GM18499 (cell line): ENCODE measurements around the gene IL22RA1.

ENCODE experiments used
- ATAC-seq: cut with Tn5 transposase; IDR thresholded peaks from one replicate; pipeline ENCODE4 v1.9.1; 2021; ENCODE audit warnings: moderate number of reproducible peaks; ENCODE audit not compliant: insufficient read depth, unreplicated experiment

The IL22RA1 gene

DNA sequence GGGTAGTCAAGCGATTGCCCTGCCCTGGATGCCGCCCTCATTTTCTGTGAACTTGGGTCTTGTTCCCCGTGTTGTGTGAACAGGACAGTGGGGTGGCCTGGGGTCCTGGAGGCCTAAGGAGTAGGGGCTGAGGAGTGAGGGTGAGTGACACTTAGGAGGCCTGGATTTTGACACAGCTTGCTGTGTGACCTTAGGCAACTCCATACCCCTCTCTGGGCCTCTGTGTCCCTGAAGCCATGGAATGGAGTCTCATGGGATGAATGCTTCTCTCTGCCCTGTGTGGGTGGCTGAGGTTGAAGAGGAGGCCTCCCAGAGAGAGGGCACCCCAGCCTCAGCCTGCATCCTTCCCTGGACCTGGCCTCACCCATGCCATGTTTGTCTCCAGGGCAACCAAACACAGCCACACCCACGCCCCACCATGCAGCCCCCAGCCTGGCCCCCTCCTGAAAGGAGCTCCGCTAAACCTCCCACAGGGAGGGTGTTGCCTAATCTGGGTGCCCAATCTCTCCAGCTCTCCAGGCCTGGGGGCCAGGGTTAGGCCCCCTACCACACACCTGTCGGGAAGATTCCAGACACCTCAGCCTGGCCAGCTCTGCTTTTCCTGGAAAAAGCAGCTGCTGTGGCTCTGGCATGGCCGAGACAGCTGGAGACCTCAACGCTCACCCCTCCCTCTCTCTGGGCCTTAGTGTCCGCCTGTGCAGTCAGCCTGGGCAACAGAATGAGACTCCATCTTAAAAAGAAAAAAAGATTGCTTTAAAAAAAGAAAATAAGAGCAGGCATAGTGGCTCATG is 40.9 kb downstream of the IL22RA1 start:
- ATAC-seq = no peak

DNA sequence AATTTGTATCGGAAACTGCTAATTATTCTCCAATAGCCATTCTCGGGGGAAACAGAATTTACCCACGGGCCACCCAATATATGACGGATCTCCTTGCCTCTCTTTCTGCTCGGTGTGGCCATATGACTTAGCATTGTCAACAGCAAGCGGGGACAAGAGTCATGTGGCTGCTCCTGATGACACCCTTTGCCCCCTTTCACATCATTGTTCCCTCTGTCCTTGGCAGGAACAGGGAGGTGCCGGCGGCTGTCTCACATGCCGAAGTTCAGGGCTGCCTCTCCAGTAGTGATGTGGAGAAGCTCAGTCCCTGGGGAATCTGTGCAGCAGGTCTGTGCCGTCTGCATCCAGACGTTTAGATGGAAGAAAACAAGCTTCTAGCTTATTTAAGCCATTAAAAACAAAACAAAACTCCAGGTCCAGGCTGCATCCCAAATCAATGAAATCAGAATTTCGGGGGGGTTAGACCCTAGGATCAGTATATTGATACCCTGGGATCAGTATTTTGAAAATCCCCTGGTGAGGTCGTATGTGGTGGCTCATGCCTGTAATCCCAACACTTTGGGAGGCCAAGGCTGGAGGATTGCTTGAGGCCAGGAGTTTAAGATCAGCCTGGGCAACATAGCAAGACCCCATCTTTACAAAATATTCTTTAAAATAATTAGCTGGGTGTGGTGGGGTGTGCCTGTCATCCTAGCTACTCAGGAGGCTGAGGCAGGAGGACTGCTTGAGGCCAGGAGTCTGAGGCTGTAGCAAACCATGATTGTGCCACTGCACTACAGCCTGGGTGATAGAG is 41.8 kb downstream of the IL22RA1 start:
- no peak for ATAC-seq

DNA sequence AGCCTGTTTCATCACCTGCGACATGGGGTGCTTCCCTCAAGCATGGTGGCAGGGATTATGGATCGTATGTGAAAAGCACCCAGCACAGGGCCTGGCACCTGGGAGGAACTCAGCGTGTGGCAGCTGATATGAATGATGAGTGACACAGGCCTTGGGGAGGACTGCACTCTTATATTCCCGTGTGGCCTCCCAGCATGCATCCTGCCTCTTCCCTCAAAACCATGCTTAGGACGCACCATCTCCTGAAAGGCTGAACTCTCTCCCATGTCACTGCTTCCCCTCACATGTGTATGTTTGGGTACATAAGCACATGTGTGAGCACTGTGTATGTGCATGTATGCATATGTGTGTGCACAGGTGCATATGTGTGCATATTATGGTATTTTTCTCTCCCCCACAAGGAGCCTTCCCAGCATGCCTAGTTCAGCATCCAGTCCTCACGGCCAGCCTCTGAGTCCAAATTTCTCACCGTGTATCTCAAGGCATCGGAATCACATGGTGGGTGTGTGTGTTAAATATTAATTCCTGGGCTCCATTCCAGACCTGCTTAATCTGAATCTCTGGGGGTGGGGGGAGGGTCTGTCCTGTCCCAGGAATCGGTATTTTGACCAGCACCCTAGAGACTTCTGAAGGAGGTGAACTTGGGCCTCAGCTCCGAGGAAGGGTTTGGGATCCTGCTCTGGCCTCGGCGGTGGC is 43.8 kb downstream of the IL22RA1 start:
- no peak for ATAC-seq

DNA sequence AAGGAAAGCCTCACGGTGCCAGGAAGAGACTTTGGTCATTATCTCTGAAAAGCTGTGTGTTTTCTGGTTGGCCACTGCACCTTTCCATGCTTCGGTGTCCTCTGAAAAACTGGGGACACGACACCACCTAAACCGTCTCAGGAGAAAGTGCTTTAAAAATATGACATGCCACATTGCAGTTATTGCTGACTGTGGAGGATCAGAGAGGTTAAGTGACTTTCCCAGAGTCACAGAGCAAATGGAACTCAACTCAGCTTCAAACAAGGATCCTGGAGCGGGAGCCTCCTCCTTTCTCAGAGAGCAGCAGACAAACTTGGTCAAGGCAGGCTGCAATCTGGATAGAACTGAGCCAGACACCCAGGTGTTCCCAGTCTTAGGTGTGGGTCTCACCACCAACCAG is 44.8 kb downstream of the IL22RA1 start:
- no peak for ATAC-seq

DNA sequence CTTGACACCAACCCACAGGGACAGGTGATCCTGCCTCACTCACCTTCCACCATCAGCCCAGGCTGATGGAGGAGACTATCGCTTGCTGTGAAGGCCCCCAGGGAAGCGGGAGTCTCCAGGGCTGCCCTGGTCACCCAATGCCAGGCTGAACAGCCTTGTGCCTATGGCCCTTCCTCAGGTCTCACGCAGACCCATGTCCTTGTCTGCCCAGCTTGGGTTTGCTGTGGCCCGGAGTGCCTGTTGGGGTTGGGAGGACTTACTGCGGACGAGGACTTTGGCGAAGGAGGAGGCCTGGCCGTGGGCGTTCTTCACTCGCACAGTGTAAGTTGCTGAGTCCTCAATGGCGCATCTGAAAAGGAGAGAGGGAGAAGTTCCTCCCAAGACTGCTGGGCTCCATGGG is 45.3 kb downstream of the IL22RA1 start:
- no peak for ATAC-seq

DNA sequence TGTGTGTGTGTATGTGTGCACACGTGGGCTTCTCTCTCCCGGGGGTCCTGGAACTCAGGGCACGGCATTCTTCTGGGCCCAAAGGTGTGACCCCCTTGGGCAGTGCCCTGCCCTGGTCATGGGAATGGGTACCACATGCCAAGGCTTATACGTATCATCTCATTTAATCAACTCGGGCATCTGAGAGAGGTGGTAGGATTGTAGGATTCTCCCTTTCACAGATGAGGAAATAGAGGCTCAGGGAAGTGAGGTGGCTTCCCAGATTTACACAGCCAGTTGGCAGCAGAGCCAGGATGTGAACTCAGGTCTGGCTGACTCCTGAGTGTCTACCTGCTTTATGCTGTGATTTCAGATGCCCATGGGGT is 46.2 kb downstream of the IL22RA1 start:
- no peak for ATAC-seq

DNA sequence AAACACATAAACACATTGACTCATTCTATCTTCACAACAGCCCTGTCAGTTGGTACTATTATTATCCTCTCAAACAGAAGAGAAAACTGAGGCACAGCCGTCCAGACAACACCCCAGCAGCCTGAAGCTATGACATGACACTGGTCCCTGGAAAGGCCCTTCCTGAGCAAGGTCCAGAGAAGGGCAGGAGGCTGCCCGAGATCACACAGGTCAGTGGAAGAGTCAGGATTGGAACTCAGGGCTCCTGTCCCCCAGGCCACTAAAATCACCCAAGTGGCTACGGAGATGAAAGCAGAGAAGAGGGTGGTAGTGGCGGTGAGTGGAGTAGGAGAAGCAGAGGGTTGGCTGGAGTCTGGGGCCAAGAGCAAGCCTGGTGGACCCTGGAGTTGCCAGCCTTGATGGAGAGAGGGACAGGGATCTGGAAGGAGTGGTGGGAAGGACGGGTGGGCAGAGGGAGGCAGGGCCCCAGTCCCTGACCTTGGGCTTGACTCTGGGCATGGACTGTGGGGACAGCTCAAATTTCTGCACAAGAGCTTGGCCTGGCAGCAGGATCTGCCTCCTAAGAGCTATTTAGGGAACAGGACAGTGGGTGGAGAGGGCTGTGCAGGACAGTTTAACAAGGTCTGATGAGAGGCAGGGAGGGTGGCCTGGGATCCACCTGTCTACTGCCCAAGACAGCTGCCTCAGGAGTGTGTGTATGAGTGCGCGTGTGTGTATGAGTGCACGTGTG is 46.8 kb downstream of the IL22RA1 start:
- ATAC-seq = no peak

DNA sequence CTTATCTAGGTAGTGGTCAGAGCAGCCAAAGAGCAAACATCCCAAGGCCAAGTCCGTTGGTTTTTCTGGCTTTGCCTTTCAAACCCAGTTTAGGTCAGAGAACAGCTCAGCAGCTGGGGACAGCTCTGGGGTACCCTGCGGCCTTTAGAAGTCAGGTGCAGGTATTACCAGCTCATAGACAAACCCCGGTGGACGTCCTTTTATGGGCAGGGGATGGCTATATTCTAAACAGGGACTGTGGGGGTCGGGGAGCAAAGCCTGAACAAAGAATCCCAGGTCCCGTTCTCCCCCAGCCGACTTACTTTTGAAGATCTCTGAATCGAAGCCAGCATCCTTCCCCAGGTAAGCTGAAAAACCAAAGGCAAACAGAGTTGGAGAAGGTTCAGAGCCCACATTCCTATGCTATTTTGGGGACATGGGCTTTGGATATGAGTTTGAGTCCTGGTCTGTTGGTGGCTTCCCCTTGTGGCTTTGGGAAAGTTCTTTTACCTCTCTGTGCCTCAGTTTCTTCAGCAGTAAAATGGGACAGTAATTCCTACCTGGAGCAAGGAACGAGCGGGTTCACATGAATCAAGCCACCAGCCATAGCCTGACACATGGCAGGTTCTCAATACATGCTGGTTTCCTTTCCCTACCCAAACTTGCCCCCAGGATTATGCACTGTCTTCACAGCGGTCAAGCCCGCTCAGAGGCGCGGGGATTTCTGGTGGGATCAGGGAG is 47.6 kb downstream of the IL22RA1 start:
- ATAC-seq = no peak

DNA sequence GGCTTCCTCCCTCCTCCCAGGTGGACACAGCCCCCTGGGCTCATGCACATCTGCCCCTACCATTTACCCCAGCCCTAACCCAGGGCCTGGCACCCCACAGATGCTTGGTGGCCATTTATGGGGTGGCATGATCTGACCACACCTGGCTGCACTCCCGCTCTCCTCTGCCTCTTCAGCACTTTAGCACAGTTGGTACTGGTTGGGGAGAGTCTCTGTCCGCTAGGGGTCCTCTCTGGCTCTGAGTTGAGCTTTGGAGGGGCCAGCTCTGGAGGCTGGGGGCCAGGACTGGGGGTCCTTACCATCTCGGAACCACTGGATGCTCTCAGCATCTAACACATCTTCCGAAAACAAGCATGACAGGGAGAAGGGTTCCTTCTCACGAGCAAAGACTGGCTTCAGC is 48.4 kb downstream of the IL22RA1 start:
- no peak for ATAC-seq

DNA sequence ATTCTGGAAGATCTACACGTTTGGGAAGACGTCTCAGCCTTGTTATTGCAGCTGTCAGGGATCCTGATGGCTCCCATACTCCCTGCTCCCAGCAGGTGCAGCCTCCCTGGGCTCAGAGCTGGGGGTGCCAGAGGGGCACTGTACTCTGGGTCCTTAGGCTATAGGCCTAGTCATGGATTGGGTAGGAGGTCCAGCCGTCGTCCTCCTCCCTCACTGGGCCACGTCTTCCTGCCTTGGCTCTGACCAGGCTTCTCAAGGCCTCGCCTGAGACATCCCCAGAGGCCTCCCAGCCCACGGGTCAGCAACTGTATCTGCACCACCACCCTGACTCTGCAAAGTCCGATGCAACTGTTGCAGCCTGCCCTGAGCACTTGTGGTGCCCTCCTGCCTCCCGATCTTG is 49.2 kb downstream of the IL22RA1 start:
- no peak for ATAC-seq

DNA sequence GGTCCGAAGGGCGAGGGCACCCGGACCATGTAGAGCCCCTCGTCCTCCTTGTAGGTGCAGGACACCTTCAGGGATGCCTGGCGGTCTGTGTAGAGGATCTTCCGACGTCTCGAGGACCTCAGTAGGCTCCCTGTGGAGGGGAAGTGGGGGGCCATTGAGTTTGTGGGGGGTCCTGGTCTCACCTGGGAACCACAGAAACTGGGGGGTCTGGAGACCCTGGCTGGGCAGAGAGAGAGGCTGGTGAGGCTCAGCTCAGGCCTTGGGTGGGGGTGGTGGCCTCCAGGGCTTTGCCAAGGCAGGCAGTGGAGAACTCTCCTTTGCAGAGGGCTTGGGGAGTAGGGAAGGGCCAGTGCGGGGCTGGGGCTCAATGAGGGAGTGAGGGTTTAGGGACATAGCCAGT is 50.0 kb downstream of the IL22RA1 start:
- ATAC-seq = no peak

DNA sequence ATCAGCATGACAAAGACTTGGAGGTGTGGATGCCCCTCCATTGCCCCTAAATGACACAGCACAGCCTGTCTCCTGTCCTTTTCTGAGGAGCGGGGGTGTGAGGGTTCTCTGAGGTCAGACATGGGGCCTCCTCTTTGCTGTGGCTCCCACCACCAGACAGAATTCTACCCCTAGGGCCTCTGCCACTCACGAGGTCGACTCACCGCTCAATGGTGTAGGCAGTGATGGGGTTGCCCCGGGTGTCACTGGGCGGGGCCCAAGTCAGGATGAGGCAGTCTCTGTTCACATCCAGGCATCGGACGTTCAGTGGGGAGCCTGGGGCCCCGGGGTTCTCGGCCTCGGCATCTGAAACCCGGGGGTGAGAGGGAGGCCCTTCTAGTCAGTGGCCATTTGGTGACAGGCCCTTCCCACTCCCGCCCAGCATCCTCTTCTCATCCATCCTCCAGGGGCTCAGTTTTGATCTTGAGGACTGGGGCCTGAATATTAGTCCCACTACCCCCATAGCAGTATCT is 50.9 kb downstream of the IL22RA1 start:
- ATAC-seq = no peak

DNA sequence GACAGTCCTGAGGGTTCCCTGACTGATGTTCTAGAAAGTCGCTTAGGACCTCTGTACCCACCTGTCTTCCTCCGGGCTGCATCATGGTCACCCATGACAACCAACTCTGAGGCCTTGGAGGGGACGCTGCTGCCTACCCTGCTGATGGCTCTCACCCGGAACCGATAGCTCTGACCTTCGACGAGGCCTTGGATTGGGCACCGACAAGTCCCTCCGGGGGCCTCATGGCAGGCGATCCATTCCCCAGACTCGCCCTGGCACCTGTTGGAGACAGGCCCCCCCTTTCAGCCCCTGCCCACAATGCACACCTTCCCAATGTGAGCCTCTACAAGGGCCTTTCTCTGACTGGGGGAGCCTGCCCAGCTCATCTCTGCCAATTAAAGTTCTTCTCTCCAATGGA is 52.2 kb downstream of the IL22RA1 start:
- no peak for ATAC-seq

DNA sequence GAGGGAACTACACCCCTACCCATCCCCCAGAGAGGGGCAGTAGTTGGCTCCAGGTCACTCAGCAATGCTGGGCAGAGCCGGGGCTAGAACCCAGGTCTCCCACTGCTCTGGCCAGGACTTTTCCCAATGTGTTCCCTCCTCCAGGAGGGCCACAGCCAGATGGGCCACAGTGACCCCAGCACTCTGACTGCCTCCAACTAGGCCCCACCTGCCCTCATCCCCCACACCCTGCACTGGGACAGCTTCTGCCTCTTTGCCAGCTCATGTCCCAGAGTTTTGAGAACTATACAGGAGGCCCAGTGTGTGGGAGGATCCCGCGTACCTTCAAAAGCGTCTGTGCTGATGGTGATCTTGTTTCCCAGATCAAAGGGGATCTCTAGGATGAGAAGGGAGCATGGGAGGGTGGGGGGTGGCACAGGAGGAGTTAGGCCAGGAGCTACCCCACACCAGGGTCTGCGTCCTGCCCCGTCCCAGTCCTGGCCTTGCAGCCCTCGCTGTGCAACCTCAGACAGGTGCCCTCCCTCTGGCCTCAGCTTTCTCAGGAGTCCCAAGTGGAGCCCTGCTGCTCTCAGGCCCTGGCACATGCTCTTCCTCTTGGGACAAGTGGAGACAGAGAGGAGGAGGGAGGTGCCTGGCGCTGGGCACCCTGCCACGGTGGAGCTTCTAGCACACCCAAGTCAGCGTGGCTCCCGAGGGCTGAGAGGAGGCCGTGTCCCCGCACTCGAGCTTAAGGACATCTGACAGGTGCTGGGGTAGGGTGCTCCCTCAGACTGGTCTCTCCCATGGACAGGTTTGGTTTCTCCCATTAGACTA is 53.0 kb downstream of the IL22RA1 start:
- no peak for ATAC-seq

DNA sequence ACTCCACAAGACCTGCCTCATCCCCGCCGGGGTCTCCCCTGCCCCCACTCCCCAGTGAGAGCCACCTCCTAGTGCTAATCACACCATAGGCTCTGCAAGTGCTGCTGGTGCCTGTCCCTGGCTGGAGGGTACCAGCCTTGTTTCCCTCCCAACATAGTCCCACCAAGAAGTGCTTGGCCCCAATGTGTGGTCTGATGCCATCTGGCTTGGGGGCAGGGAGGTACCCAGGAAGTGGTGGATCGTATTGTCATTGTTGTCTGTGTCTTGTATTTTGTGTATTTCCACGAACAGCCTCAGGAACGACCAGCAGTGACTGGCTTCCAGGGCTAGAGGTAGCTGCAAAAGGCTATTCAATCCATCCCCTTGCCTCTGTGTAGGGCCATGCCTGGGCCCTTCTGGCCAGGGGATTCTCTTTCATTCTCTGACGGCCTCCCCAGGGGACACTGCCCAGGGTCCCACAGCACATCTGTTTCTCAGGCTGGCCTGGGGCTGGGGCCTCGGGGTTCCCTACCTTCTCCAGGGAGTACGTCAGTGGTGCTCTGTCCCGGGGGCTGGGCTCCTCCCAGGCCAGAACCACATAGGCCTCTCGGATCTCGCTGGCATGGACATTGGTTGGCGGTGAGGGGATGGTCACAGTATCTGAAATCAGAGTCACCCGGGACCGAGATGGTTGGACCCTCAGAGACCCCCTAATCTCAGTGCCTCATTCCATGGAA is 53.8 kb downstream of the IL22RA1 start:
- no peak for ATAC-seq

DNA sequence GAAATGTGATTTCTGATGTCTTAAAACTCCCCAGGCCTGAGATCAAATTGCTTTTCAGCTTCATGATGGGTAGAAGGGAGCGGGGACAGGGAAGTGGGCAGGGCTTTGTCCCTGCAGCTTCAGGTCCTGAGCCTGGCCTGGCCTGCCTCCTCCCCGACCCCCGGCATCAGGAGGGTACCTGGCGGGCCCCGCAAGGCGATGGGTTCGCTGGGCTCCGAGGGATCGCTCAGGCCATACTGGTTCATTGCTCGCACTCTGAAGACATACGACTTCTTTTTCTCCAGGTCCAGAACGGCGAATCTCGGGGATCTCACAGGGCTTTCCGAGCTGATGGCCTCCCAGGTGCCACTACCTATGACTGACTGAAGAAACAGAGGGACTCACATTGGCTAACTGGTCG is 56.5 kb downstream of the IL22RA1 start:
- no peak for ATAC-seq

DNA sequence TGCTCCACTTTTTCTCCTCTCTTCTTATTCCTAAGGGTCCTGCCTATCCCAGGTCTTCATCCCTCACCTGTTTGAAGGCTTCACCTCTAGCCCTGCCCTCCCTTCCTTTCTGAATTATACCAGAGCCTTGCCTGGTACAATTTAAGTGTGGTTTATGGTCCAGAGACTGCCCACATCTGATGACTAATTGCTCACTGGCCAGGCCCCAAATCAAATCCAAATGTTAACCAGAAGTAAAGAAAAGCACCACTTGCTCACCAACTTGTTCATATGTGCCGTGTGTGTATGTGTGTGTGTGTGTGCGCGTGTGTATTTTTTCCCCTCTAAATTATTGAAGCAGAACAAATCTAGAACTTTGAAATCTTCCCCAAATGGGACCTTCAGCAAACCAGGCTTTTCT is 57.4 kb downstream of the IL22RA1 start:
- no peak for ATAC-seq

DNA sequence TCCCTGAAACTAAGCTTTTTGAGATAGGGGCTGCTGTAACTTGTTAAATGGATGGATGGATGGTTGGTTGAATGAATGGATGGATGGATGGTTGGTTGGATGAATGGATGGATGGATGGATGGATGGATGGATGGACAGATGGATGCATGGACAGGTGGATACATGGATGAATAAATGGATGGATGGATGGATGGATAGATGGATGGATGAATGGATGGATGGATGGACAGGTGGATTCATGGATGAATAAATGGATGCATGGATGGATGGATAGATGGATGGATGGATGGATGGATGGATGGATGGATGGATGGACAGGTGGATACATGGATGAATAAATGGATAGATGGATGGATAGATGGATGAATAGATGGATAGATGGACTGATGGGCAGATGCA is 57.9 kb downstream of the IL22RA1 start:
- ATAC-seq = no peak
